K562 (cell line): ENCODE results near the gene ARHGAP4. TPM values are rescaled to one million over a fixed set of nuclear protein-coding genes. Genes with fewer than 3 reads are reported as not detected.

Source experiments
- ATAC-seq: fragments of 200-7000 bp; cut with Tn5 transposase; 3 replicates; pipeline ENCODE4 v1.9.1; 2020; ENCODE audit warnings: moderate library complexity
- BruUV-seq: library from RNA; stranded (reverse); fragments of 400-500 nt; replicated peaks from 2 replicates; lab custom pipeline; 2021; lab: Mats Ljungman, UMichigan
- CTCF ChIA-PET: fragments of 300-600 bp; formaldehyde crosslinking; extraction: SDS; loops from one replicate; lab custom pipeline; 2021; ENCODE audit warnings: low intra/inter-chr PET ratio; lab: Yijun Ruan, JAX
- POLR2A ChIA-PET: fragments of 300-600, 350-650 bp; sonication (Branson Sonifier 250); formaldehyde crosslinking; extraction: SDS; loops from one replicate; lab custom pipeline; 2021; ENCODE audit warnings: antibody characterized with exemption, inconsistent platforms; lab: Yijun Ruan, JAX
- DNase-seq, 4 experiments: peaks; one replicate each; pipeline versions ENCODE4 v3.0.0 to v3.0.0-alpha.2; 2011 to 2018; ENCODE audit warnings: low spot score in 3 of 4, mixed read lengths in 3 of 4; ENCODE audit errors: extremely low read depth in 1 of 4
- FAIRE-seq: peaks from 2 replicates; lab custom pipeline; 2011; peaks lifted over from hg19 to GRCh38; lab: Jason Lieb, UNC
- H2AFZ ChIP-seq: 2 replicates; pipeline ENCODE4 v1.6.0; 2011; ENCODE audit warnings: low read depth, low read length, control low read depth, inconsistent platforms
- H3K27ac ChIP-seq: fragments of 200-600 bp; 3 replicates; pipeline ENCODE4 v1.8.0; 2011; ENCODE audit warnings: low read depth, mild to moderate bottlenecking, control low read depth, inconsistent platforms, low read length, moderate library complexity, mixed read lengths; ENCODE audit errors: extremely low read depth
- H3K27me3 ChIP-seq, 2 experiments: fragments of 300-600 bp in 1 of 2; 2 replicates in 1 of 2; 3 replicates in 1 of 2; pipeline versions ENCODE4 v1.6.0 to v1.8.0; 2011; ENCODE audit warnings: inconsistent platforms in 2 of 2, low read length in 2 of 2, mild to moderate bottlenecking in 1 of 2, mixed read lengths in 1 of 2, moderate library complexity in 1 of 2; ENCODE audit not compliant: control insufficient read depth in 2 of 2, insufficient read depth in 2 of 2
- H3K36me3 ChIP-seq: fragments of 300-600 bp; 3 replicates; pipeline ENCODE4 v1.8.0; 2011; ENCODE audit warnings: mild to moderate bottlenecking, low read length, inconsistent platforms; ENCODE audit not compliant: control insufficient read depth, insufficient read depth
- H3K4me1 ChIP-seq, 2 experiments: fragments of 200-600 bp in 1 of 2; replicated peaks in 1 of 2; 2 replicates in 1 of 2; 3 replicates in 1 of 2; pipeline versions ENCODE4 v1.5.1 to v1.8.0; 2011; ENCODE audit warnings: inconsistent platforms in 2 of 2, low read length in 2 of 2, mild to moderate bottlenecking in 1 of 2, mixed read lengths in 1 of 2, moderate library complexity in 1 of 2; ENCODE audit not compliant: control insufficient read depth in 2 of 2, insufficient read depth in 2 of 2
- H3K4me2 ChIP-seq: 2 replicates; pipeline ENCODE4 v1.6.1; 2011; ENCODE audit warnings: low read length, control low read depth, inconsistent platforms, mixed read lengths; ENCODE audit not compliant: insufficient read depth
- H3K4me3 ChIP-seq: fragments of 200-600 bp; sonication (generic), shearing (Covaris generic); 2 replicates; pipeline ENCODE4 v1.5.1; 2016; ENCODE audit warnings: control low read depth, inconsistent platforms
- H3K79me2 ChIP-seq: fragments of 200-600 bp; 3 replicates; pipeline ENCODE4 v1.8.0; 2011; ENCODE audit warnings: low read length, inconsistent platforms; ENCODE audit not compliant: control insufficient read depth, insufficient read depth
- H3K9ac ChIP-seq, 2 experiments: 2 replicates each; pipeline versions ENCODE4 v1.6.0 to v1.6.1; 2011; ENCODE audit warnings: low read depth in 2 of 2, low read length in 2 of 2, control low read depth in 1 of 2, inconsistent platforms in 1 of 2, mild to moderate bottlenecking in 1 of 2, mixed read lengths in 1 of 2; ENCODE audit not compliant: insufficient read depth in 1 of 2
- H3K9me1 ChIP-seq: one replicate; pipeline ENCODE4 v1.6.0; 2011; ENCODE audit warnings: inconsistent platforms, mild to moderate bottlenecking, low read length, moderate library complexity; ENCODE audit not compliant: control insufficient read depth, insufficient read depth
- H3K9me3 ChIP-seq: replicated peaks from 2 replicates; pipeline ENCODE4 v1.5.1; 2011; ENCODE audit warnings: low read depth, low read length, inconsistent platforms; ENCODE audit not compliant: control insufficient read depth, insufficient read depth
- H4K20me1 ChIP-seq: replicated peaks from 2 replicates; pipeline ENCODE4 v1.6.1; 2011; ENCODE audit warnings: low read length, inconsistent platforms, mixed read lengths; ENCODE audit not compliant: control insufficient read depth, insufficient read depth
- FOS ChIP-seq: IDR thresholded peaks from 3 replicates; pipeline ENCODE4 v1.6.1; 2011; ENCODE audit not compliant: insufficient read length; ENCODE audit errors: extremely low read depth
- GABPB1 ChIP-seq: sonication (generic); formaldehyde crosslinking; IDR thresholded peaks from 2 replicates; pipeline ENCODE4 v1.8.0; 2022; ENCODE audit warnings: mild to moderate bottlenecking, missing genetic modification reagents
- HES1 ChIP-seq: fragments of 450-650 bp; IDR thresholded peaks from 2 replicates; pipeline ENCODE4 v1.6.1; 2016; ENCODE audit warnings: low read depth, mild to moderate bottlenecking, moderate library complexity
- HMGN3 ChIP-seq: IDR thresholded peaks from 2 replicates; pipeline ENCODE4 v1.6.1; 2011; ENCODE audit warnings: borderline replicate concordance, low read depth, mild to moderate bottlenecking, mixed read lengths, low read length; ENCODE audit not compliant: insufficient read length; ENCODE audit errors: extremely low read depth
- IFI16 ChIP-seq: fragments of 250-450 bp; sonication (Bioruptor Pico); IDR thresholded peaks from 2 replicates; pipeline ENCODE4 v2.1.2; 2022; ENCODE audit warnings: mild to moderate bottlenecking, inconsistent platforms
- MCM5 ChIP-seq: fragments of 450-650 bp; IDR thresholded peaks from 2 replicates; pipeline ENCODE4 v1.6.1; 2016; ENCODE audit warnings: low read depth
- NCOR1 ChIP-seq: fragments of 450-650 bp; IDR thresholded peaks from 2 replicates; pipeline ENCODE4 v1.6.1; 2016; ENCODE audit warnings: mild to moderate bottlenecking, moderate library complexity
- NELFE ChIP-seq: IDR thresholded peaks from 2 replicates; pipeline ENCODE4 v1.6.1; 2011; ENCODE audit warnings: mild to moderate bottlenecking; ENCODE audit not compliant: insufficient read depth, insufficient read length
- NRF1 ChIP-seq, 2 experiments: fragments of 450-650 bp; IDR thresholded peaks in 1 of 2; conservative IDR thresholded peaks in 1 of 2; 2 replicates each; pipeline ENCODE4 v1.6.1; 2014; ENCODE audit warnings: mild to moderate bottlenecking in 2 of 2
- PHF21A ChIP-seq: fragments of 450-650 bp; IDR thresholded peaks from 2 replicates; pipeline ENCODE4 v1.6.1; 2017; ENCODE audit warnings: low read depth, borderline replicate concordance
- POU5F1 ChIP-seq: fragments of 150-350 bp; IDR thresholded peaks from 2 replicates; pipeline ENCODE4 v1.6.1; 2014; ENCODE audit warnings: borderline replicate concordance, low read length, low read depth, mild to moderate bottlenecking; ENCODE audit not compliant: partially characterized antibody
- PRPF4 ChIP-seq: fragments of 200-400 bp; formaldehyde crosslinking; IDR thresholded peaks from one replicate; pipeline ENCODE4 v1.6.1; 2017; ENCODE audit warnings: low read length, low read depth, mild to moderate bottlenecking; ENCODE audit not compliant: insufficient read depth, poor library complexity, severe bottlenecking
- PURB ChIP-seq: sonication (generic); formaldehyde crosslinking; IDR thresholded peaks from 2 replicates; pipeline ENCODE4 v1.9.0; 2021; ENCODE audit warnings: low read depth, mild to moderate bottlenecking, missing genetic modification reagents
- SIN3A ChIP-seq, 2 experiments: fragments of 150-350 bp in 1 of 2; IDR thresholded peaks; 2 replicates each; pipeline ENCODE4 v1.6.1; 2011 to 2016; ENCODE audit warnings: borderline replicate concordance in 2 of 2, low read depth in 2 of 2, low read length in 2 of 2, mild to moderate bottlenecking in 2 of 2, moderate library complexity in 2 of 2; ENCODE audit not compliant: control insufficient read depth in 1 of 2
- TAL1 ChIP-seq: fragments of 450-650 bp; IDR thresholded peaks from 2 replicates; pipeline ENCODE4 v1.6.1; 2016; ENCODE audit warnings: mild to moderate bottlenecking
- THRB ChIP-seq: fragments of 450-650 bp; formaldehyde crosslinking; conservative IDR thresholded peaks from 2 replicates; pipeline ENCODE4 v1.4.0; 2022; ENCODE audit warnings: mild to moderate bottlenecking, missing genetic modification characterization
- XRCC4 ChIP-seq: IDR thresholded peaks from one replicate; pipeline ENCODE4 v1.6.1; 2011; ENCODE audit not compliant: insufficient read depth, insufficient read length; ENCODE audit errors: extremely low read depth
- ZNF695 ChIP-seq: fragments of 450-650 bp; formaldehyde crosslinking; IDR thresholded peaks from 2 replicates; pipeline ENCODE4 v1.4.0; 2020; ENCODE audit warnings: mild to moderate bottlenecking, moderate library complexity
- WGBS: fragments of 100-300 bp; shearing (Covaris generic); methylation state at CpG from one replicate; pipeline ENCODE4 v1.1.6; 2016; ENCODE audit warnings: low coverage, mixed read lengths; ENCODE audit not compliant: insufficient coverage; ENCODE audit errors: missing lambda C conversion rate; 5-methylcytosine and 5-hydroxymethylcytosine counted together
- in situ Hi-C: fragments of 300-500 bp; cut with MboI; formaldehyde crosslinking; loops from 4 replicates; pipeline ENCODE4 v1.15.0; 2018; ENCODE audit warnings: inconsistent platforms, mixed read lengths
- intact Hi-C: fragments of 100-400 bp; cut with micrococcal nuclease; formaldehyde crosslinking; loops from 2 replicates; pipeline ENCODE4 v1.14.2; 2022
- polyA plus RNA-seq, 8 experiments: library from polyadenylated mRNA; depleted of rRNA in 4 of 8; stranded (reverse) in 5 of 8; unstranded in 3 of 8; fragments of >200 nt; fragmentation: Nextera tagmentation in 2 of 8; fragmentation: Illumina TruSeq in 1 of 8; extraction: Ambion mirVana in 2 of 8; extraction: Trizol in 1 of 8; gene quantifications; 2 replicates each; pipeline versions ENCODE4 v1.2.1 to v1.2.3, GENCODE V29; 2011 to 2014; ENCODE audit warnings: inconsistent platforms in 1 of 8, missing spikeins in 1 of 8
- total RNA-seq, 7 experiments: library from RNA; depleted of rRNA in 6 of 7; stranded (reverse); fragments of >200 nt in 6 of 7; fragmentation: Illumina TruSeq in 2 of 7; extraction: Trizol in 2 of 7; gene quantifications; 2 replicates each; pipeline versions ENCODE4 v1.2.1 to v1.2.3, GENCODE V29; 2011 to 2021; ENCODE audit warnings: low replicate concordance in 1 of 7

The ARHGAP4 gene
- total and polyA plus RNA-seq, 9 of the 15 experiments (the other 6 are each of a cell fraction or from before 2014, with no cell fraction given), result 0.30 to 81.8 (median 13.5) TPM

GRCh38 chrX:153882557-153882956 lies 43.5 kb downstream of the ARHGAP4 start:
- H4K20me1 ChIP-seq, result peaks cover 1% of the 10 kb centered on the region; the same call in 1 of the 2 replicates
- intact Hi-C loops, result no loop called here
- POLR2A ChIA-PET, result interaction anchor here (0.6 kb wide), 2 partner anchors 88 to 414 kb away, joined by 3 to 5 read pairs; partner anchors contain the start of gene SSR4

GRCh38 chrX:153882086-153882498 lies 44.0 kb downstream of the ARHGAP4 start:
- no peak overlapping the region for H3K4me3 ChIP-seq
- intact Hi-C loops, result no loop called here
- ChIA-PET POLR2A (interaction anchor here (0.6 to 0.7 kb wide), 3 partner anchors 70 to 414 kb away, joined by 3 to 5 read pairs (median 3); partner anchors contain the start of gene SSR4), CTCF (no interaction called here)
- peaks cover 1 to 58% of the 10 kb centered on the region in 2 experiments for H3K4me1 ChIP-seq
- no peak for ATAC-seq
- no peaks in the 10 kb centered on the region; the same call in 1 of the 2 replicates for H4K20me1 ChIP-seq
- no peak for FAIRE-seq
- no peak overlapping the region for H3K9ac ChIP-seq
- in situ Hi-C loops, result no loop called here
- no peaks in the 10 kb centered on the region for H3K9me1 ChIP-seq
- BruUV-seq, result no TSS peak
- no peaks in the 10 kb centered on the region for H3K79me2 ChIP-seq
- peaks cover 0 to 38% of the 10 kb centered on the region in 2 experiments; a peak in 2 of 5 replicates for H3K27me3 ChIP-seq
- H3K27ac ChIP-seq, result no peak overlapping the region
- H3K36me3 ChIP-seq, result no peaks in the 10 kb centered on the region
- H2AFZ ChIP-seq, result no peak overlapping the region
- no peak for DNase-seq
- H3K9me3 ChIP-seq, result no peaks in the 10 kb centered on the region
- H3K4me2 ChIP-seq, result no peak overlapping the region
- 12% methylated on average over 5 of the region's 8 CpGs for WGBS
- no peak for TF ChIP-seq NRF1 (conservative IDR thresholded peaks at IDR 0.05 in 1 of 2, IDR thresholded peaks at IDR 0.05 in 1 of 2)
- TF ChIP-seq PRPF4, result no peak
- no peak for TF ChIP-seq PHF21A
- no peak for TF ChIP-seq SIN3A (IDR thresholded peaks at IDR 0.05; ENCODE audit: borderline replicate concordance in 2 of 2, control insufficient read depth in 1 of 2, low read depth in 2 of 2, low read length in 2 of 2)
- TF ChIP-seq HES1, result no peak
- no peak for TF ChIP-seq TAL1
- TF ChIP-seq PURB, result no peak
- TF ChIP-seq FOS, result no peak
- TF ChIP-seq IFI16, result no peak
- no peak for TF ChIP-seq HMGN3
- TF ChIP-seq THRB (CRISPR knock-in tag), result no peak

More at GRCh38 chrX:153882557-153882956, 43.5 kb downstream of the ARHGAP4 start:
- 0% methylated on average over 3 of the region's 7 CpGs for WGBS
- Histone ChIP-seq H3K4me2 (no peak overlapping the region), H3K4me1 (peaks cover 6 to 61% of the 10 kb centered on the region in 2 experiments), H3K27me3 (peaks cover 0 to 38% of the 10 kb centered on the region in 2 experiments; a peak in 2 of 5 replicates), H3K36me3 (no peaks in the 10 kb centered on the region), H2AFZ (no peak overlapping the region), H3K9me3 (no peaks in the 10 kb centered on the region), H3K27ac (no peak overlapping the region), H3K9ac (no peak overlapping the region), H3K9me1 (no peaks in the 10 kb centered on the region), H3K79me2 (no peaks in the 10 kb centered on the region), H3K4me3 (no peak overlapping the region)
- ATAC-seq (no peak), DNase-seq (no peak), FAIRE-seq (no peak)
- CTCF ChIA-PET, result interaction anchor here (0.6 kb wide), 1 partner anchor 943 kb away, joined by 3 read pairs; no protein-coding TSS in a partner anchor
- TF ChIP-seq ZNF695 (CRISPR knock-in tag), result no peak
- no peak for TF ChIP-seq NELFE
- no peak for TF ChIP-seq GABPB1 (CRISPR knock-in tag)
- no peak for TF ChIP-seq NCOR1
- TF ChIP-seq XRCC4, result no peak
- no peak for TF ChIP-seq POU5F1
- TF ChIP-seq MCM5, result no peak
- BruUV-seq, result no TSS peak
- in situ Hi-C loops, result no loop called here
